ENCODE measurements around the gene GREB1.

GREB1 gene

DNA sequence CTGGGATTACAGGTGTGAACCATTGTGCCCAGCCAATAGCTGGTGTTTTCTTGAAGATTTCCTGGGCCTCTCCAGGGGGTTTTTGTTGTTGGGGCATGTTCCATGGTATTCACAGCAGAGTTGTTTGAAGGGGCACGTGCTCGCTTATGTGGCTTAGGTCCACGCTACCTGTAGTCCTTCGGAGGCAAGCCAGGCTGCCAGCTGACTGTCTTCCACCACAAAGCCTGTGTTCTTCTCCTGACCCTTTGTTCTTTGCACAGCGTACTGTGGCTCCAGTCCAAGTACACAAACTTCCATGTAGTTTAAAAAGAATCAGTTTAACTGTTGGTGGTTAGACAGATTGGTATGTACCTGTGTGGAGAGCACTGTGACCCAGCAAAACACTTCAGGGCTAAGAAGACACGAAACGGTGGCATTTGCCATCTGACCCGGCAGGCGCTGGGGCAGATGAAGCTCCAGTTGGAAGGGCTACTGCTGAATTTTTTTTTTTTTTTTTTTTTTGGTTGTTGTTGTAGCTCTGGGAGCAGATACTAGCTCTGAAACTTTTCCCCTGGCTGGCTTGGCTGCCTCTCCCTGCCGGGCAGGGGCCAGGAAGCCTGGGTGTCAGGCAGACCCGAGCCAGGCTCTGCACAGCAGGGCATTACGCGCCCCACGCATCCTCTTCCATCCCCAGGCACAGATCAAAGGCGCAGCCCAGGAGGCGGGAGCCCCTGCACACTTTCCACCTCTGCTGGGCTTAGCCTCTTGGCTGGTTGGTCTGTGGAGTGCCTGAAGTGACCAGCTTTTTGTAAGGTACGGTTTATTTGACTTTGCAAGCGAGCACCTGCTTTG, 5.7 kb downstream of the GREB1 start:
- DNase-seq (ENCODE audit: extremely low read depth, low read depth): no peak
- TF ChIP-seq, protein P1, sequence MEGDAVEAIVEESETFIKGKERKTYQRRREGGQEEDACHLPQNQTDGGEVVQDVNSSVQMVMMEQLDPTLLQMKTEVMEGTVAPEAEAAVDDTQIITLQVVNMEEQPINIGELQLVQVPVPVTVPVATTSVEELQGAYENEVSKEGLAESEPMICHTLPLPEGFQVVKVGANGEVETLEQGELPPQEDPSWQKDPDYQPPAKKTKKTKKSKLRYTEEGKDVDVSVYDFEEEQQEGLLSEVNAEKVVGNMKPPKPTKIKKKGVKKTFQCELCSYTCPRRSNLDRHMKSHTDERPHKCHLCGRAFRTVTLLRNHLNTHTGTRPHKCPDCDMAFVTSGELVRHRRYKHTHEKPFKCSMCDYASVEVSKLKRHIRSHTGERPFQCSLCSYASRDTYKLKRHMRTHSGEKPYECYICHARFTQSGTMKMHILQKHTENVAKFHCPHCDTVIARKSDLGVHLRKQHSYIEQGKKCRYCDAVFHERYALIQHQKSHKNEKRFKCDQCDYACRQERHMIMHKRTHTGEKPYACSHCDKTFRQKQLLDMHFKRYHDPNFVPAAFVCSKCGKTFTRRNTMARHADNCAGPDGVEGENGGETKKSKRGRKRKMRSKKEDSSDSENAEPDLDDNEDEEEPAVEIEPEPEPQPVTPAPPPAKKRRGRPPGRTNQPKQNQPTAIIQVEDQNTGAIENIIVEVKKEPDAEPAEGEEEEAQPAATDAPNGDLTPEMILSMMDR (IDR thresholded peaks at IDR 0.05; ENCODE audit: low read depth, low read length): no peak

DNA sequence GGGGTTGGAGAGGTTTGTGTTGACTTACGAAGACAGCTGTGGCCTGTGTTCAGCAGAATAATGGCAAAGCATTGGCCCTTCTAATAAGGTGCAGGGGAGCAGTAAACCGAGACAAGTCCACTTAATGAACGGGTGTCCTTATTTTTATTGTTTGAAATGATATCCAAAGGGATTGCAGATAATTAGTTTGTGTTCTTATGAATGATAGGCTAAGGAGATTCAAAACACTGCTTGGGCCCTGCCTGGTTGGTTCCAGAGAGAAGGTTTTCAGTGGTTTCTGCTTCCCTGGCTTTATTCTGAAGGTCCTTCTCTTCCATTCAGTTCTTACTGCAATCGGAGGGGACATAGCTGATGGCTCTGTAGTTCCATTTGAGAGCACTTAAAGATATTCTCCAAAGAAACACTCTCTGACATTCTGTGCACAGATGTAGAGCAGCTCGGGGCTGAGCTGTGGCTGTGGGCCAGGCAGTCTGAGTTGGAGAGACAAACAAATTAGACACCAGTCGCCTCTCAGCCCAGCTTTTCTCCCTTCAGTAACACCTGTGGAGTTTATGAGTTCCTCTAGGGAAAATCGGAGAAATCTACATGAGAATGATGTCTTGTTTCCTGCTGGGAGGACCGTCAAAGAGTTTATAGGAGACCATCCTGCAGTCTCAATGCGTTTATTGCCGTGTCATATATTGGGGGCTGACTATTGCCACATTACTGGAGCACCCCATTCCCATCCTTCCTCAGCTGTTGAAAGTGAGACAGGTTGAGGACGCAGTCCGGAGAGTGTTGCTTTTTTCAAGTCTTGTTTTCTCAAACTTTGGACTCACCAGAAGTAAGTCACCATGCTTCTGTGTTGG, 6.5 kb downstream of the GREB1 start:
- DNase-seq (ENCODE audit: extremely low read depth, low read depth): no peak
- TF ChIP-seq, protein P1 (IDR thresholded peaks at IDR 0.05; ENCODE audit: low read depth, low read length): no peak

DNA sequence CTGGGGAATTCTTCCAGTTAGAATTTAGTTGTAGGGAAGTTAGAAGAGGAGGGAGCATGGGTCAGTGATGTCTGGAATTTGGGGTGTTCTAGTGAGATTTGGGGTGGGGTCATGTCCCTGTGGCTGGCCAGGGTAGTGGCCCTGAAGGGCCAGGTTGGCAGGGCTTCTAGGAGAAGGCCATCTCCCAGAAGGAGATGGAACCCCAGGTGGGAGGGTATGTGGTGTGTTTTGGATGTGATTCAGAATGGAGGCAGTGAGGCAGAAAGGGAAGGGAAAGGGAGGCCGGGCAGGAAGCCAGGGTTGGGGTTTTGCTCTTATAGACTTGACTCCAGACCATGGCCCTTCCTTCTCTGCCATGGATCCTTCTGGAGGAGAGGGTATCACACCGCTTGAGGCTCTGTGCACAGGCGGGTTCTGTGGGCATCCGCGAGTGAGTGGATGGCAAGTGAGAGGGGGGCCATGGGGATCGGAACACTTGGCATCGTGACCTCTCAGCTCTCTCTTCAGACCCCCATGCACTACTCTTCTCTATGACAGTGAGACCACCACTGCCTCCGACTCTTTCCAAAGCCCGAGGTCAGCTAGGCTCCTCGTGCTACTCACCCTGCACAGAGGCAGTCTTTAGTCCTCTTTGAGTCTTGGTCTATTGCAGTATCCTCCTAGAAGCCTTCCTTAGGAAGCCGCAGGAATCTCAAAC, 7.3 kb downstream of the GREB1 start:
- TF ChIP-seq, protein P1 (IDR thresholded peaks at IDR 0.05; ENCODE audit: low read depth, low read length): no peak

DNA sequence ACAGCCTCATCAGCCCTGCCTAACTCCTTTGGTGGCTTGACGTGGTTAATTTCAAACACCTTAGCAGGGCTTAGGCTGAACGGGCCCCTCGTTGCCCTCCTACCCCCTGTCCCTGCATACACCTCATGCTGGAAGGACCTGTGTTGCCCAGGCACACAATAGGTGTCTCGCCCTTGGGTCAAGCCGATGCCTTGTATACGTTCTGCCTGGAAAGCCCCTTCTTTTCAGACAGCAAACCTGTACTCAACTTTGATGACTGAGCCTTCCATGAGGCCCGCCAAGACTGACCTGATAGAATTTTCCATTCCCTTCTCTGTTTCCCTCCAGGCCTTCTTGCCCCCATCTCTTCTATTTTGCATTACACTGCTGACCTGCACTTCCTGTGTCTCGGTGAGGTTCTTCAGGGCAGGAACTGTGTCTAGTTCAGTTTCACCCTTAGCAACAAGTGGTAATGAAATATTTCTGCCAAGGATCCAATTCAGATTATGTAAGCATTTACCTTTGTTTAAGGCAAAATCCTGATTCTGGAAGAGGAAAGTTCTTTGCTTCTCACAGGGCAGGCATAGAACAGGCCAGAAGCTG, 7.9 kb downstream of the GREB1 start:
- no peak for DNase-seq (ENCODE audit: extremely low read depth, low read depth)
- TF ChIP-seq, protein P1 (IDR thresholded peaks at IDR 0.05; ENCODE audit: low read depth, low read length): no peak

More for the DNA sequence above, 7.3 kb downstream of the GREB1 start:
- no peak for DNase-seq (ENCODE audit: extremely low read depth, low read depth)

DNA sequence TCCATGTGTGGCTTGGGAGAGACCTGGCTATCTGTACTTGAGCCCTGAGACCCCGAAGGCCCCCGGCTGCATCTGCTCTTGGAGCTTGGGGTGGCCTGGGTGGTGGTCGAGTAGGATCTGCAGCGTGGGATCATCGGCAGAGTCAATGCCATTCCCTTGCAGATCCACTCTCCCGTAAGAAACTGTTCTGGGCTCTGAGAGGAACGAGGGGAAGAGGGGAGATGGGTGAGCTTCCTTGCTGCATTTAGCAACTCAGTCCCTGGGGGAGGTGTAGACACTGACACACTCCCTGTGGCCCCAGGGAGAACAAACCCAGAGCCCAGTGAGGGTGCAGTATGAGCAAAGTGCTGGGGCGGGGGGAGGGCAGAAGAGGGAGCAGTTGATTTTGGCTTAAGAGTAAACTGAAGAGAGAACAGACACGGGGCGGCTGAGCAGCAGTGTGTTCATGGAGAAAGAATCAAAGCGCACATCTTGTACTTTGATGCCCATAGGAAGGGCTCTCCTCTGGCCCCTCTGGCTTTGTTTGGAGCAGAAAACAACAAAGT, 8.5 kb downstream of the GREB1 start:
- TF ChIP-seq, protein P1 (IDR thresholded peaks at IDR 0.05; ENCODE audit: low read depth, low read length): no peak
- no peak for DNase-seq (ENCODE audit: extremely low read depth, low read depth)

DNA sequence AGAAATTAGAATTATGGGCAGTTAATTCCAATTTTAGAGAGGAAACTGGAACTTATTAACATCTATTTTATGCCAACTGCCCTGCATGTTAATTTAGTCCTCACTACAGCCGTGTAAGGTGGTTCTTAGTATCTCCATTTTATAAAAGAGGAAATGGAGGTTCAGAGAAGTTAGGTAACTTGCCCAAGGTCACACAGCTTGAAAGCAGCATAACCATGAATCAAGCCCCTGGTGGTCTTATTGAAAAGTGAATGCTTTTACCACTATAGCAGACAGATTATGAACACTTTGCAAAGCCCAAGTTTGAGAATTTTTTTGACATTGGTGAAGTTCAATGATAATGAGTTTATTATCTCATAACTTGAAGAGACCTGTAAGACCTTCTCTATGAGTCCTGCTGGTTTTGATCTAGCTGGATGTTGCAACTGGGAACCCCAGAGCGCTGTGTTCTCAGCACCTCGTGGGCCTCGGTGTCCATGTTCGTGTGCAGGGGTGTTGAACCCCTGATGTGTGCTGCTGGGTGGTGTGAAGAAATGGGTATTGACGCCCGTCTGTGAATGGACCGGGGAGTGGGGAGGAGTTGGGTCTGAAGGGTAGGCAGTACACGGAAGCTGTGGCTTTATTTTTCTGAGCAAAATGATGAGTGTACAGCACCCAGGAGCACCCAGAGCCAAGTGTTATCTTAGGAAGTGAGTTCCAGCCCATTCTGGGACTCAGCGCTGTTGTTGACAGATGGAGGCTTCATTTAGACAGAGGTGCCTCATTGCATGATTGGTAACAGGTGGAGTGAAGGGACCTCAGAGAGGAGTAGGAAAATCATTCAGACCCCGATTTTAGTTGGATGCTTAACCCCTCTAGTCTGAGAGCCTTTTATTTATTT, 9.7 kb downstream of the GREB1 start:
- no peak for DNase-seq (ENCODE audit: extremely low read depth, low read depth)
- TF ChIP-seq, protein P1 (IDR thresholded peaks at IDR 0.05; ENCODE audit: low read depth, low read length): no peak
